Adrenal gland (tissue), 12 donors: ENCODE measurements around the gene TASL. TPM values are rescaled to one million over a fixed set of nuclear protein-coding genes. Genes with fewer than 3 reads are reported as not detected.
A peak's percentile ranks its signal among the peaks of the same experiment; 100 is the strongest.

Experiments
- DNase-seq, 7 donors: peaks; one replicate each; pipeline ENCODE4 v3.0.0-alpha.2; 2019 to 2020
- H3K27ac ChIP-seq, 5 donors: fragments of 200-600 bp; sonication (generic) in 4 of 5; 1 replicate in 3 of 5; 2 replicates in 2 of 5; pipeline versions ENCODE4 v1.5.1 to v1.8.0; 2016 to 2020; ENCODE audit warnings: mild to moderate bottlenecking in 1 of 5
- H3K27me3 ChIP-seq: fragments of 200-600 bp; 2 replicates; pipeline ENCODE4 v1.8.0; 2021
- H3K36me3 ChIP-seq, 2 donors: fragments of 200-600 bp; replicated peaks in 1 of 2; 1 replicate in 1 of 2; 2 replicates in 1 of 2; pipeline versions ENCODE4 v1.5.1 to v1.8.0; 2018 to 2022
- H3K4me1 ChIP-seq, 2 donors: fragments of 200-600 bp; replicated peaks in 1 of 2; 1 replicate in 1 of 2; 2 replicates in 1 of 2; pipeline versions ENCODE4 v1.5.1 to v1.8.0; 2018 to 2021
- H3K4me3 ChIP-seq, 4 donors: fragments of 200-600 bp; sonication (generic) in 3 of 4; one replicate each; pipeline ENCODE4 v1.5.1; 2016 to 2018
- H3K9me3 ChIP-seq, 3 donors: fragments of 200-600 bp; sonication (generic) in 1 of 3; replicated peaks in 1 of 3; 1 replicate in 2 of 3; 2 replicates in 1 of 3; pipeline versions ENCODE4 v1.5.1 to v1.8.0; 2016 to 2021
- CTCF ChIP-seq, 6 experiments: fragments of 450-650 bp in 4 of 6; fragments of 200-600 bp in 2 of 6; sonication (generic) in 1 of 6; IDR thresholded peaks; 1 replicate in 5 of 6; 2 replicates in 1 of 6; pipeline versions ENCODE4 v1.5.1 to v1.8.0; 2016 to 2021; ENCODE audit warnings: antibody characterized with exemption in 6 of 6, mild to moderate bottlenecking in 2 of 6, moderate library complexity in 1 of 6
- POLR2A ChIP-seq, 2 donors: fragments of 450-650 bp; IDR thresholded peaks; one replicate each; pipeline ENCODE4 v1.6.1; 2017; ENCODE audit warnings: antibody characterized with exemption in 2 of 2, mild to moderate bottlenecking in 2 of 2, moderate library complexity in 1 of 2
- WGBS, 4 donors: extraction: QIAGEN DNeasy Blood & Tissue Kit in 2 of 4; methylation state at CpG; one replicate each; pipeline versions ENCODE4 v1.1.5 to v1.1.7; 2013 to 2017; 5-methylcytosine and 5-hydroxymethylcytosine counted together
- intact Hi-C, 2 donors: fragments of 100-400 bp; cut with DNase I; formaldehyde crosslinking; loops; one replicate each; pipeline versions ENCODE4 v1.14.1 to v1.15.0; 2022 to 2023
- polyA plus RNA-seq, 3 donors: library from polyadenylated mRNA; stranded (reverse); fragments of 200-250 nt in 2 of 3; fragments of 350-450 nt in 1 of 3; fragmentation: Illumina TruSeq in 1 of 3; extraction: RNeasy Lipid Tissue Mini Kit (QIAGEN cat#74804) in 1 of 3; gene quantifications; one replicate each; pipeline ENCODE4 v1.2.3, GENCODE V29; 2013 to 2014
- small RNA-seq, 2 donors: library from RNA; depleted of rRNA; stranded (forward); fragments of <200 nt; gene quantifications; one replicate each; pipeline ENCODE3, GENCODE V24; 2016
- total RNA-seq, 9 donors: library from RNA; depleted of rRNA in 4 of 9; stranded (reverse); fragments of >200 nt in 4 of 9; fragments of 120-200 nt in 1 of 9; fragmentation: NEBNext Ultra II Directional in 1 of 9; extraction: Animal tissue kit (Norgen Biotek cat#: 25700) in 1 of 9; gene quantifications; one replicate each; pipeline versions ENCODE4 v1.1.0 to v1.2.4, GENCODE V29; 2013 to 2023
- donor health status: healthy with polysubstance abuse.
- donor health status: Bipolar disorder and iron deficiency.
- donor health status: DM: yes; HTN: yes; CAD: no.
- donor health status: DM: no; HTN: no; CAD: no.
- donor health status: DM: no; HTN: no; CAD: no.
- donor health status: DM: yes; HTN: yes; CAD: no.

TASL gene
- total and polyA plus RNA-seq, 12 donors = 0.44 to 2.9 (median 1.5) TPM

- TF ChIP-seq POLR2A (IDR thresholded peaks at IDR 0.05) (no peak), CTCF (IDR thresholded peaks at IDR 0.05) (no peak)
- Histone ChIP-seq H3K9me3 (no peaks in the 10 kb centered on the region), H3K27ac (no peak overlapping the region), H3K27me3 (peaks cover 15% of the 10 kb centered on the region), H3K4me3 (no peak overlapping the region), H3K4me1 (no peaks in the 10 kb centered on the region), H3K36me3 (no peaks in the 10 kb centered on the region)
- intact Hi-C loops = no loop called here
- no peak for DNase-seq
- 51 to 73% (median 67%) methylated on average over 4 of the region's 4 CpGs for WGBS, 4 donors
Measured at GRCh38 chrX:30521440-30522182, 56.0 kb downstream of the TASL start.

GRCh38 chrX:30513284-30513683 is 64.3 kb downstream of the TASL start:
- no peaks in the 10 kb centered on the region for H3K9me3 ChIP-seq
- TF ChIP-seq CTCF (IDR thresholded peaks at IDR 0.05) (peak in 4 of 6 experiments; percentile 10 to 49 (median 26)), POLR2A (IDR thresholded peaks at IDR 0.05) (no peak)
- 44 to 75% (median 60%) methylated on average over 3 of the region's 3 CpGs for WGBS, 4 donors

More at GRCh38 chrX:30513284-30513683, 64.3 kb downstream of the TASL start:
- Histone ChIP-seq H3K27me3 (peaks cover 2% of the 10 kb centered on the region), H3K4me3 (no peak overlapping the region), H3K36me3 (no peaks in the 10 kb centered on the region), H3K27ac (no peak overlapping the region), H3K4me1 (no peaks in the 10 kb centered on the region)
- DNase-seq = no peak
- intact Hi-C loops = no loop called here

Small RNA genes lying within 50 kb of the gene (small RNA-seq; reads per million reads assigned to genes)
- 0 reads per million in 2 donors for gene CKS1BP6

Other genes with a start within 250 kb of the TASL start
- gene GK, start 75.7 kb upstream of the TASL start, total RNA-seq = 100 to 1,000 TPM in 1 of 9 donors, 10 to 100 TPM in 4, 1 to 10 TPM in 4; 6.1 to 169 (median 10.4) TPM
- 10 to 100 TPM in 1 of 3 donors, 1 to 10 TPM in 2; 6.2 to 83.7 (median 7.2) TPM for gene GK, start 75.7 kb upstream of the TASL start, polyA plus RNA-seq